Hematopoietic multipotent progenitor cell treated with erythropoietin and hydrocortisone succinate and interleukin-3 and kit ligand, for 8 days (in vitro differentiated cells): Measurements from ENCODE around the gene ARHGEF11.
A peak's percentile ranks its signal among the peaks of the same experiment; 100 is the strongest.
"Not testable (repeated sequence)": the region's sequence is repeated elsewhere in the genome, so short reads cannot be mapped to it uniquely, and the experiment has no call there.

Experiments
- DNase-seq: peaks from one replicate; pipeline ENCODE4 v3.0.0-alpha.2; 2015

Gene ARHGEF11, protein sequence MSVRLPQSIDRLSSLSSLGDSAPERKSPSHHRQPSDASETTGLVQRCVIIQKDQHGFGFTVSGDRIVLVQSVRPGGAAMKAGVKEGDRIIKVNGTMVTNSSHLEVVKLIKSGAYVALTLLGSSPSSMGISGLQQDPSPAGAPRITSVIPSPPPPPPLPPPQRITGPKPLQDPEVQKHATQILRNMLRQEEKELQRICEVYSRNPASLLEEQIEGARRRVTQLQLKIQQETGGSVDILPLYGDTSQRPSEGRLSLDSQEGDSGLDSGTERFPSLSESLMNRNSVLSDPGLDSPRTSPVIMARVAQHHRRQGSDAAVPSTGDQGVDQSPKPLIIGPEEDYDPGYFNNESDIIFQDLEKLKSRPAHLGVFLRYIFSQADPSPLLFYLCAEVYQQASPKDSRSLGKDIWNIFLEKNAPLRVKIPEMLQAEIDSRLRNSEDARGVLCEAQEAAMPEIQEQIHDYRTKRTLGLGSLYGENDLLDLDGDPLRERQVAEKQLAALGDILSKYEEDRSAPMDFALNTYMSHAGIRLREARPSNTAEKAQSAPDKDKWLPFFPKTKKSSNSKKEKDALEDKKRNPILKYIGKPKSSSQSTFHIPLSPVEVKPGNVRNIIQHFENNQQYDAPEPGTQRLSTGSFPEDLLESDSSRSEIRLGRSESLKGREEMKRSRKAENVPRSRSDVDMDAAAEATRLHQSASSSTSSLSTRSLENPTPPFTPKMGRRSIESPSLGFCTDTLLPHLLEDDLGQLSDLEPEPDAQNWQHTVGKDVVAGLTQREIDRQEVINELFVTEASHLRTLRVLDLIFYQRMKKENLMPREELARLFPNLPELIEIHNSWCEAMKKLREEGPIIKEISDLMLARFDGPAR (N-terminal part only)

DNA sequence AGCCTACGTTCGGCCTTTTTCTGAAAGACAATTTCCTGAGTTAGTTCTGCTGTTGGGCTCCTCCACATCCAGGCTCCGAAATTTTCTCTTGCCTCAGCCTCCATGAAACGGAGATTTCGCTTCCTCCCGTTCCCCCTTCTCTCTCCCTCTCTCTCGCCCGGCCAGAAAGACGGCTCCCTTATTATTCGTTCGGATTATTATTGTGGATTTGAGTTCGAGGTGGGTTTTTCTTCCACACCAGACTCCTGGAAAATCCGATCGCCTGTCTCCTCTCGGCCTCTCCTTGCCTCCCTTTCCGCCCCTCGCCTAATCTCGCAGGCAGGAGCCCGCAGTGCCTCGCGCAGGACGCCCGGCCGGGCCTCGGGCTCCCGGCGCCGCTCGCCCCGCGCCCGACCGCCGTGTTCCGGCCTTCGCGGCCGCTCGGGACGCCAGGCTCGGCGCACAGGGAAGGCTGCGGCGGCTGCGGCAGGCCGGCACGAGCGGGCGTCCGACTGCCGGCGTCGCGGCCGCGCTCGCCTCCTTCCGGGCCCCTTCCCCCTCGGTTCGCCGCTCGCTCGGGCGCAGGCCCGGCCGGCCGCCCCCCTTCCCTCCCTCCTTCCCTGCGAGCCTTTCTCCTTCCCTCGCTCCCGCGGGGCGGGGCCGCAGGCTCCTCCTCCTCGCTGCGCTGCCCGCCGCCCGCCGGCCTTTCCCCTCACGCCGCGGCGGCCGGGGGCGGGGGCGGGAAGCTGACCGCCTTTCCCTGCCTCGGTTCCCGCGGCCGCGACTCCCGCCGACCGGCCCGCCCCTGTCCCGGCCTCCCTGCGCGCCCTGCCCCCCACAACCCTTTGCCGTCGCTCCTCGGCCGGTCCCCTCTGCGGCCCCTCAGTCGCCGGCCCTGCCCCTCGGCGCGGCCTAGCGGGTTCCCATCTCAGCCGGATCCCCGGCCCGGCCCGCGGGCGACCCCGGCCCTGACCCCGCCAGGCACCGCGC is at the start of gene ARHGEF11:
Gene ARHGEF11 (minus strand): TSS at position 493 of the 969 bp plus-strand sequence. CDS start 1,412 bp downstream, outside the sequence.
- peak; percentile 65 for DNase-seq

DNA sequence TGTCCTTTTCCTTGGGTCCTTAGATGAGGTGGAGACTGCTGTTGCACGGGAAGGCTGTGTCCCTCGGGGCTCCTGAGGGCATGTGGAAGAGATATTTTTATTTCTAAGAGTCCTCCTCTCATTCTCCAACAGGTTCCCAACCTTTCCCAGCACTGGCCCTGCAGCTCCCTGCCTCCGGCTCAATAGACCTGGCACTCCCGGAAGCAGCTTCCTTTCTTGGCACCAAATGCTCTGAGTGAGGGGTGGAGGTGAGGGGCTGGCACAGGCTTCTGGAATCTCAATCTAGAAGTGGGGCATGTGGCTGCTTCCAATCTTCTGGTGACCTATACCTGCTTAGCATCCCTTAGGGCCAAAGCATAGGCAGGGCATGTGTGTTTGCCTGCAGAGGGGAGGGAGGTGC is 49.5 kb upstream of the ARHGEF11 start:
- no peak for DNase-seq

DNA sequence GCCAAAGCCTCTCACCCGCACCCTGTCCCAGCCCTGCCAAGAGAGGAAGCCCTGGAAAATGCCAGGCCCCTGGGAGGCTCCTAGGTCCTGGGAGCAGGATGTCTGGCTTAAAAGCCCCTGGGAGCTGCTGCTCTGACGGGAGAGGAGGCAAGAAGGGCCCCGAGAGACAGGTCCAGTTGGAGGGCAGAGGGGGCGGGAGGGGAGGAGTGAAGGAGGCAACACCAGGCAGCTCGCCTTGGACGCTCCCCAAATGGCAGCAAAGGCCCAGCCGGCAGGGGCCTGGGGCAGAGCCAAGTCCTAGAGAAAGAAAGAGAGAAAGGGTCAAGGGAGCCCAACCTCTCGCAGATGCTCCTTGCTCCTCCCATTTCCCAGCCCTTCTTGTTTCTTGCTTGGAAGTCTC is 47.3 kb upstream of the ARHGEF11 start:
- DNase-seq: no peak

DNA sequence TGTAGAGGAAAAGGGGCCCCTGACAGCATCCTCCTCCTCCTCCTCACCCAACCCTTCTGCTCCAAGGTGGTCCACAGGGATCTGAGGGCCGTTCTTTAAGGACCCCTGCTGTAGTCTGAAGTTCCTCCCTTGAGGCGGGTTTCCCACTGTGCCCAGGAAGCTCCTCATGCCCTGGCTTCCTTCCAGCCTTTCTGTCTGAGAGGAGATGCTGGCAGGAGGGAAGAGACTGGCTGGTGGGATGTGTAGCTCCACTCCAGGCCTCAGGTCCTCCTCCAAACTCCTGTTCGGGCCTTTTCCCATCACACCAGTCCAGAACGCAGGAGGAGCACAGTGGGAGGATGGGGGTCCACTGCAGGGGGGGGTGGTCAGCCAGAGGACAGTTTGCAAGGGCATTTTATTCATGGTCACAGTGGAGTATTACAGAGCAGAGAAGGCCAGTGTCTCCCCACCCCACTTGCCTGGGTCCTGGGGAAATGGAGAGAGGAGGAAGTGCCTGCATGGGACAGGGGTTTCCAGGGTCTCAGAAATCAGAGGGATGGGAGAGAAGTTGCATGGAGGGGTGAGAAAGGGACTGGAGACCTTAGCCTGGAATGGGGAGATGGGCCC is 46.2 kb upstream of the ARHGEF11 start:
- no peak for DNase-seq

DNA sequence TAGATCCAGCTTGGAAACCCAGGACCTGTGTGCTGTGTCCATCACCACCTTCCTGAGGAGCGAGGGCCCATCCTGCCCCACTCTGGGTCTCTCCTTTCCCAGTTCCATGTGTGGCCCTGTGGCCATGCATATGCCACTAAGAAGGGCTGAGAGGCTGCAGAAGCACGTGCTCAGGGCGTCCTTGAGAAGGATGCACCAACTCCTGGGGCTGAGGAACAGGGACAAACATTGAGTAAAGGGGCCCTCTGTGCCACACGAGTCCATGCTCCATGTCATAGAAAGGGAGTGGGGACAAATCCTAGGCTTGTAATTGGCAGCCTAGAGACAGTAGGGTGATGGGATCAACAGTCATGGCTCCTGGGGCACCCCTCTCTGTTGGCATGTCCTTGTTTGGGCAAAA is 45.6 kb upstream of the ARHGEF11 start:
- no peak for DNase-seq

DNA sequence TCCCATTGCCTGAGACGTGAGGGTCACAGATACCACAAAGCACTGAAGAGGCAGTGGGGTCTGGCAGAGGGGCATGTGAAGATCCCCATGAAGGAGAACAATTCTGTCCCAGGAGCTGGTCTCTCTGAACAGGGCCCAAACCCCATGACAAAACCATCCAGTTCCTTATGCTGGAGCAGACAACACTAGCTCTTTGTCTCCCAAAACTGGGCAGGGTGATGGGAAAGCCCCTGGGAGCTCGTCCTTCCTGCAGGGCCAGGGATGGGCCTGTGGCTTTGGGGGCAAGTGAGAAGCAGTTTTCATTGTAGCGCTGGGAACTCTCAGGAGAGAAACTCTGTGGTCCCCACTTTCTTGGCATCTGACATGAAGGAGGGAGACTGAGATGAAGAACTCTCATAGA is 45.2 kb upstream of the ARHGEF11 start:
- no peak for DNase-seq

DNA sequence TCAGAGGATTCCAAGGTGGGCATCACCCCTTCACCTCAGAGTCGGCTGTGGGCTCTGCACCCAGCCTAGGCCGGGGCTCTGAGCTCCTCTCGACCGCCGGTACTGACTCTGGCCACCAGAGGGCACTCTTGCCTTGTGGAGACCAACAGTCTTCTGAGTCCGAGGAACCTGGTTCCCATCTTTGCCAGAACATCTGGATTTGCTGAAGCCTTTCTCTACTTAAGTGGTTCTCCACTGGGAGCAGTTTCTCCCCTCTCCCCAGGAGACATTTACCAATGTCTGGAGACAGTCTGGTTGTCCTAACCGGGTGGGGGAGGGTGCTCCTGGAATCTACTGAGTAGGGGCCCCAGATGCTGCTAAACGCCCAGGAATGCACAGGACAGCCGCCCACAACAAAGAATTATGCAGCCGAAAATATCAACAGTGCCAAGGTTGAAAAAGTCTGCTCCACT is 44.7 kb upstream of the ARHGEF11 start:
- peak; percentile 82 for DNase-seq

DNA sequence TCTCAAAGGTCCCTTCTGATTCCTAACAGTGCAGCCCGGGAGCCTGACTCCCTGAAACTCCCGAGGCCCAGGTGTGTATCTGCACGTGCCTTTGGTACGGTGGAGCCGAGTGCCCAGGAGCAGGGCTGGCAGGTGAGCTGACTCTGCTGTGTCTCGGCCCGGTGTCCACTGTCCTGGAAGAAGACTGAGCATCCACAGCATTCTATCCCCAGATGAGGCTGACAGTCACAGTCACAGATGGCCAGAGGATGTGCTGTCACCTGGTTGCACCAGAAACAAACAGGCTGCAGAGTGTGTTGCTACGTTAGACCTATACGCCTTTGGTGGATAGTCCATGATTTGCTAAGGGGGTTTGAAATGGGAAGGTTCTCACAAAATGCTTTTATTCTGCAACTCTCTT is 44.2 kb upstream of the ARHGEF11 start:
- no peak for DNase-seq

DNA sequence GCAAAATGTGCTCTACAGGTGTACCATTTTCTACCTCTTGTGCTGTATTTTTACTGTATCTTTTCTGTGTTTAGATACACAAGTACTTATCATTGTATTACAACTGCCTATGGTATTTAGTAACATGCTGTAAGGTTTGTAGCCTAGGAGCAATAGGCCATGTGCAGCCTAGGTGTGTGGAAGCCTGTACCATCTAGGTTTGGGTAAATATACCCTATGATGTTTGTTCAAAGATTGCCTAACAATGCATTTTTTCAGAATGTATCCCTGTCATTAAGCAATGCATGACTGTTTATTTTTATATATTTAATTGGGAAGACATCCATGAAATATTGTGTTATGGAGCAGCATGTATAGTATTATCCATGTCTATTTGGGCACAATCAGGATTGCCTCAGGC is 43.1 kb upstream of the ARHGEF11 start:
- DNase-seq: no peak

DNA sequence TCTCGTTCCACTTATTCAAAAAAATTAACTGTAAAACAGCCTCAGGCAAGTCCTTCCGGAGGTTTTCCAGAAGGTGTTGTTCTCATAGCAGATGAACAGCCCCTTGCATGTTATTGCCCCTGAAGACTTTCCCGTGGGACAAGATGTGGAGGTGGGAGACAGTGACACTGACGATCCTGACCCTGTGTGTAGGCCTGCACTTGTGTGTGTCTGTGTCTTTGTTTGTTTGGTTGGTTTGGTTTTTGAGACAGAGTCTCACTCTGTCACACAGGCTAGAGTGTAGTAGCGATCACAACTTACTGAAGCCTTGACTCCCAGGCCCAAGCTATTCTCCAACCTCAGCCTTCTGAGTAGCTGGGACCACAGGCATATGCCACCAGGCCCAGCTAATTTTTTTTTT is 41.5 kb upstream of the ARHGEF11 start:
- DNase-seq: no peak

DNA sequence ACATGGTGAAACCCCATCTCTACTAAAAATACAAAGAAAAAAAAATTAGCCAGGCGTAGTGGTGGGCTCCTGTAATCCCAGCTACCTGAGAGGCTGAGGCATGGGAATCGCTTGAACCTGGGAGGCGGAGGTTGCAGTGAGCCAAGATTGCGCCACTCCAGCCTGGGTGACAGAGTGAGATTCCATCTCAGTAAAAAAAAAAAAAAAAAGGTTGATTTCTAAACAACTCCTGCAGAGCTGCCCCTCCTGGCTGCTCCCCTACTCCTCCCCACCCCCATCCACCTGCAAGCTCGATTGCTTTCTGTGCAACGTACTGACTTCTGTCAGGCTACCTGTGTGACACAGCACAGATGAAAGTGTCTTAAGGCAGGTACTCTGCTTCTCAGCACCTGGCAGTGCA is 40.8 kb upstream of the ARHGEF11 start:
- DNase-seq: no peak

DNA sequence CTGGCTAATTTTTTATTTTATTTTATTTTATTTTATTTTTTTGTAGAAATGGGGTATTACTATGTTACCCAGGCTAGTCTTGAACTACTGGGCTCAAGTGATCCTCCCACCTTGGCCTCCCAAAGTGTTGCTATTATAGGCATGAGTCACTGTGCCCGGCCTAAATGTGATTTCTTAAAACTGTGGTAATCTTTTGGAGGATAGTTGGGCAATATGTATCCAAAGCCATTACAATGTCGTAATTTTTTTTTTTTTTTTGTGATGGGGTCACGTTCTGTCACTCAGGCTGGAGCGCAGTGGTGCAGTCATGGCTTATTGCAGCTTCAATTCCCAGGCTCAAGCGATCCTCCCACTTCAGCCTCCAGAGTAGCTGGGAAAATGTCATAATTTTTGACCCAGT is 39.9 kb upstream of the ARHGEF11 start:
- DNase-seq: no peak

DNA sequence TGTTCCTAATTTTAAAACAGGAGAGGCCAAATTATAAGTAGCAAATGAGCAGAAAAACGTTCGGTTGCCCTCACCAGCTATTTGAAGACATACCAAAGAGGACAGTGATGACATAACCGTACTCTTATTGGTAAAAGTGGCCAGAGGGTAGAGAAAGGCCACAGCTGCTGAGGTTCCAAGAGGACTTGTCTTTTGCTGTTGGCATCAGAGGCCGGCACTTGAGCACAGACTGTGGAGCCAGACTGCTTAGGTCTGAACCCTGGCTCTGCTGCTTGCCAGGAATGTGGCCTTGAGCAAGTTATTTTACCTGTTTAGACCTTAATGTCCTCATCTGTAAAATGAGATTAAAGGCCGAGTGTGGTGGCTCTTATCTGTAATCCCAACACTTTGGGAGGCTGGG is 39.2 kb upstream of the ARHGEF11 start:
- DNase-seq: no peak

DNA sequence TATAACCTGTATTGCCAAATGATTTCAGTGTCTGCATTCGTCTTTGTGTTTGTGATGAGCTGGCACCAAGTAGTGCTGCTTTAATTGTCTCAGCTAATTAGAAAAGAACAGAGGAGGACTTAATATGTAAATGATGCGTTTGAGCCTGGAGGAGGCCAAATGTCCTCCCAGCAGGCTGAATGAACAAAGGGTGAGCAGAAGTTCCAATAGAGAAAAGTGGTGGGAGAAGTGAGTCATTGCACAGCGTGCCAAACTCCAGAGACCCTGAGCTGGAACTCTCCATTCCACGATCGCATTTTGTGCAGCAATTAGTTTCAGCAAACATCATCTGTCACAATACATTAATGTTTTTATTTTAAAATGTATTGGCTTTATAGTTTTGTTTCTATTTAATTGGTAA is 36.2 kb upstream of the ARHGEF11 start:
- no peak for DNase-seq

DNA sequence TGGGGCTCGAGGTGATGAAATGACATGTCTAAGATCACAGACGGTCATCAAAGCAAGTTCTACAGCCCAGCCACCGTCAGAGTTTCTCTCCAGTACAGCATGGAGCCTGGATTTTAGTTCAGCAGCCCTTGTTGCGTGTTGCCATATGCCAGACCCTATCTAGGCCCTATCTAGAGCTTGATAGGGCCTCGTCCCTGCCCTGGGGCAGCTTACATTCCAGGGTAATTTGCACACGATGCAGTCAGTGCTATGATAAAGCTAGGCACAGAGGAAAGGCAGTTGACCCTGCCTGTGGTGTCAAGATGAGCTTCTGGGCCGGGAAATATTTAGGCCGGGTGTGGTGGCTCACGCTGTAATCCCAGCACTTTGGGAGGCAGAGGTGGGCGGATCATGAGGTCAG is 35.2 kb upstream of the ARHGEF11 start:
- DNase-seq: no peak

DNA sequence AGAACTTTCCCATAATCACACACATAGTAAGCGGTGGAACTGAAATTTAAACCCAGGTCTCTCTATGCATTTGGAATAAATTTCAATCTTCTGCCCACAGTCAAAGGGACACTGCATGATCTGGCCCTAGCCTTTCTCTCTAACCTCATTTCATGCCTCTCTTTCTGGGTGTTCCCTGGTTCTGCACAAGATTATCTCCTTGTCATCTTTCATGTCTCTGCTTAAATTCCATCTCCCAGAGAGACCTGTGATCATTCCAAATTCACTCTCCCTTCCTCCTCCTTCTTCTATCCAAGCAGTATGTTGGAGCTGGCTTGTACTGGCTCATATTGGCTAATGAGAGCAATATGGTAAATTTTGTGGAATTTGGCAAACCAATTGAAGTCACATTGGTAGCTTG is 31.9 kb upstream of the ARHGEF11 start:
- DNase-seq: no peak

DNA sequence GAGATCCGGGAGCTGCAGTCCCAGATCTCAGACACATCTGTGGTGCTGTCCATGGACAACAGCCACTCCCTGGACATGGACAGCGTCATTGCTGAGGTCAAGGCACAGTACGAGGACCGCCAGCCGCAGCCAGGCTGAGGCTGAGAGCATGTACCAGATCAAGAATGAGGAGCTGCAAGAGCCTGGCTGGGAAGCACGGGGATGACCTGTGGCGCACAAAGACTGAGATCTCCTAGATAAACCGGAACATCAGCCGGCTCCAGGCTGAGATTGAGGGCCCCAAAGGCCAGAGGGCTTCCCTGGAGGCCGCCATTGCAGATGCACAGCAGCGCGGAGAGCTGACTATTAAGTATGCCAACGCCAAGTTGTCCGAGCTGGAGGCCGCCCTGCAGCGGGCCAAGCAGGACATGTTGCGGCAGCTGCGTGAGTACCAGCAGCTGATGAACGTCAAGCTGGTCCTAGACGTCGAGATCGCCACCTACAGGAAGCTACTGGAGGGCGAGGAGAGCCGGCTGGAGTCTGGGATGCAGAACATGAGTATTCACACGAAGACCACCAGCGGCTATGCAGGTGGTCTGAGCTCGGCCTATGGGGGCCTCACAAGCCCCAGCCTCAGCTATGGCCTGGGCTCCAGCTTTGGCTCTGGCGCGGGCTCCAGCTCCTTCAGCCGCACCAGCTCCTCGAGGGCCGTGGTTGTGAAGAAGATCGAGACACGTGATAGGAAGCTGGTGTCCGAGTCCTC is 28.6 kb upstream of the ARHGEF11 start:
- peak; percentile 60 for DNase-seq

DNA sequence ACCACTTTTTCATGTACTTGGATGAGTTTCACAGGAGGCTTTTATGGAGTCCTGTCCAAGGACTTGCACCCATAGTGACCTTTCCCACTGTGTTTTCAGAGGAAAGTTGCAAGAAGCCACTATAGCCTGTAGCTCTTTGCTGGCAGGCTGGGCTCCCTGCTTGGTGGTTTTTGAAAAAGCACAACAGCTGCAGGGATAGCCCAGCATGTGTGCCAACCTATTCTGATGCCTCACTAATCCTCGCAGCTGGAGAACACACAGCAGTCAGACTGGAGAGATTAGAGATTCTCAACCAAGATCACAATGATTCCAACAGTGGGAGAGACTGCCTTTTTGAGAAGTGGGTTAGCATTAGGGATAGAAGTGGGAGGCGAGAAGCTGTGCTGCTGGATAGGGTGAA is 24.1 kb upstream of the ARHGEF11 start:
- DNase-seq: no peak

DNA sequence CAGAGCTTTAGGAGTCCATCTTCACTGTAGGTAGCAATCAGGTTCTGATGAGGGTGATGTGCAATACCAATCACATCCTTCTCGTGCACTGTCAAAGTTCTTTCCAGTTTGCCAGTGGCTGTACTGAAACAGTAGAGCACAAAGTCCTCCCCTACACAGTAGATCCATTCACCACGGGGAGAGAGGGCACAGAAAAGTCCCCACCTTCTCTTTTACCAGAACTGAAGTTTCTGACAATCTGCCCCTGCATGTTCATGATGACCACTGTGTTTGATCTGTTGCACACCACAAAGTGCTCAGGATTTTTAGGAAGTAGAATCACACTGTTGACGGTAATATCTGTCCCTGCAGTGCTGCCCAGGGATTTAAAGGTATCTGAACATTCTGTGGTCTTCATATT is 13.7 kb upstream of the ARHGEF11 start:
- DNase-seq: not testable (repeated sequence)

DNA sequence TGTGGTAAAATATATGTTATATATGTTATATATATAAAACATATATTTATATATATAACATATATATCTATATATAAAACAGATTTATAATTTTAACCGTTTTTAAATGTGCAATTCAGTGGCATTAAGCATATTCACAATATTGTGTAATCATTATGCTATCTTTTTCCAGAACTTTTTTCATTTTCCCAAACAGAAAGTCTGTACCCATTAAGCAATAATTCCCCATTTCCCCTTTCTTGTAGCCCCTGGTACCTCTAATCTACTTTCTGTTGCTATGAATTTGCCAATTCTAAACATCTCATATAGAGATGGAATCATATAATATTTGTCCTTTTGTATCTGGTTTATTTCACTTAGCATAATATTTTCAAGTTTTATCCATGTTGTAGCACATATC is 10.7 kb upstream of the ARHGEF11 start:
- DNase-seq: no peak

DNA sequence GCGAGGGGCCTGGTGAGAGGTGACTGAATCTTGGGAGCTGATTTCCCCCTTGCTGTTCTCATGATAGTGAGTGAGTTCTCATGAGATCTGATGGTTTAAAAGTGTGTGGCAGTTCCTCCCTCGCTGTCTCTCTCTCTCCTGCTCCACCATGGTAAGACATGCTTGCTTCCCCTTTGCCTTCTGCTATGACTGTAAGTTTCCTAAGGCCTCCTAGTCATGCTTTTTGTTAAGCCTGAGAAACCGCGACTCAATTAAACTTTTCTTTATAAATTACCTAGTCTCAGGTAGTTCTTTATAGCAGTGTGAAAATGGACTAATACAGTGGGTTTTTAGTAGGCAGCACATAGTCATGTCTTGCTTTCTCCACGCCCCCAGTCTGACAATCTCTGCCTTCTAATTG is 10.2 kb upstream of the ARHGEF11 start:
- DNase-seq: not testable (repeated sequence)

DNA sequence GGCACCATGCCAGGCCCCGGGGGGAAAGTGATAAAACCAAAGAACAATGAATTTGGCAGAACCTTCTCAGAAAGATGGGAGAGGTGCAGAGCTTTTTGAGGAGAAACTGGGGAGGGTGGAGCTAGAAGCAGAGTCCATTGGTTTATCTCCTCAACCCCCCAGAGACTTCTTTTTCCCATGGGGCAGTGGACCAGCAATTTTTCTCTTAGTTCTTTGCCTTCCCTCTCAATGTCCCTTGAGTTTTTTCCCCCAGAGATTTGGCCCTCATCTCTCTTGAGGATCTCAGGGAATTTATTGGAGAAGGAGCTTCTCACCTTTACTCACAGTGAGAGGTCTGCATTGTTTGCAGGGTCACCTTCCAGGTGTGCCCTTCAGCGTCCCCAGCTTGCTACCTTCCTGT is 5.3 kb upstream of the ARHGEF11 start:
- DNase-seq: no peak
